NCI-H146 treated with DMSO at 0.1 percent for 48 hours (cell line): ENCODE data around the gene SRPK2.
"Not testable (repeated sequence)": the region's sequence is repeated elsewhere in the genome, so short reads cannot be mapped to it uniquely, and the experiment has no call there.

Experiments
- DNase-seq: peaks from one replicate; lab custom pipeline; 2025; ENCODE audit not compliant: unreplicated experiment; lab: John Stamatoyannopoulos, UW

The SRPK2 gene

GRCh38 chr7:105377903-105378302, 10.8 kb downstream of the SRPK2 start:
- no peak for DNase-seq

GRCh38 chr7:105376908-105377533, 11.7 kb downstream of the SRPK2 start:
- DNase-seq, result no peak

GRCh38 chr7:105369944-105370343, 18.8 kb downstream of the SRPK2 start:
- DNase-seq, result no peak

DNA sequence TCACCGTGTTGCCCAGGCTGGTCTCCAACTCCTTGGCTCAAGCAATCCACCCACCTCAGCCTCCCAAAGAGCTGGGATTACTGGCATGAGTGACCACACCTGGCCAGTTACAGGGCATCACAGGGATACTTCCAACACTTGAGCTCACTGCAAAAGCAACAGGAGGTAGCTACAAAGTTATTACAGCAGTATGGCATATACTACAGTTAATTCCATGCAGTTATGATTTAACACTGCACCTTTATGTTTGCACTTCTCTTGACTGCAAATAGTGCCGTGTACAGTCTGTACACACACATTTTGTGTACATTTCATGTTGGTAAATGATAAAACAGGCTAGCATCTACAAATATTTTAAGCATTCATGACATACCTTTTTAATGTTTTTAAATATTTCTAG, 21.3 kb downstream of the SRPK2 start:
- no peak for DNase-seq

GRCh38 chr7:105365541-105366534, 22.9 kb downstream of the SRPK2 start:
- DNase-seq, result no peak

DNA sequence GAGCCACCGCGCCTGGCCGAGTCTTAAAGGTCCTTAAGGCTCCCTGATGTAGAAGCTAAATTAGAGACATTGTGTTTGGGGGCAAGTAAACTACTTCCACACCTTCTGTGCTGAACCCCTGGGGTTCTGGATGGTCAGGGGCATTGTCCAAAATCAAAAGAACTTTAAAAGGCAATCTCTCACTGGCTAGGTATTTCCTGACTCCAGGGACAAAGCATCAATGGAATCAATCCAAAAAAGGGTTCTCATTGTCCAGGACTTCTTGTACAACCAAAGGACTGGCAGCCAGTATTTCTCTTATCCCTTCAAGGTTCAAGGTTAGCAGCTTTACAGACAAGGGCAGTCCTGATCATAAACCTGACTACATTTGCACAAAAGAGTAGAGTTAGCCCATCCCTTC, 24.0 kb downstream of the SRPK2 start:
- no peak for DNase-seq

- DNase-seq, result not testable (repeated sequence)
Measured at GRCh38 chr7:105363657-105364056, 25.1 kb downstream of the SRPK2 start.

GRCh38 chr7:105362685-105363084, 26.0 kb downstream of the SRPK2 start:
- not testable (repeated sequence) for DNase-seq

GRCh38 chr7:105361995-105362394, 26.7 kb downstream of the SRPK2 start:
- not testable (repeated sequence) for DNase-seq

GRCh38 chr7:105360149-105360548, 28.6 kb downstream of the SRPK2 start:
- not testable (repeated sequence) for DNase-seq

DNA sequence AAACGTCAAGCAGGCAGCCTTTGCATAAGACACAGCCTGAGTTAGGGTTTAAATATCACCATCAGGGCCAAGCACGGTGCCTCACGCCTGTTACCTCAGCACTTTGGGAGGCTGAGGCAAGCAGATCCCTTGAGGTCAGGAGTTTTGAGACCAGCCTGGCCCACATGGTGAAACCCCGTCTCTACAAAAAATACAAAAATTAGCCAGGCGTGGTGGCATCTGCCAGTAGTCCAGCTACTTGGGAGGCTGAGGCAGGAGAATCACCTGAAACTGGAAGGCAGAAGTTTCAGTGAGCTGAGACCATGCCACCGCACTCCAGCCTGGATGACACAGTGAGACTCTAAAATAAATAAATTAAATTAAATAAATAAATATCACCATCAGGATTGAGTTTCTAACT, 33.0 kb downstream of the SRPK2 start:
- DNase-seq, result no peak

DNA sequence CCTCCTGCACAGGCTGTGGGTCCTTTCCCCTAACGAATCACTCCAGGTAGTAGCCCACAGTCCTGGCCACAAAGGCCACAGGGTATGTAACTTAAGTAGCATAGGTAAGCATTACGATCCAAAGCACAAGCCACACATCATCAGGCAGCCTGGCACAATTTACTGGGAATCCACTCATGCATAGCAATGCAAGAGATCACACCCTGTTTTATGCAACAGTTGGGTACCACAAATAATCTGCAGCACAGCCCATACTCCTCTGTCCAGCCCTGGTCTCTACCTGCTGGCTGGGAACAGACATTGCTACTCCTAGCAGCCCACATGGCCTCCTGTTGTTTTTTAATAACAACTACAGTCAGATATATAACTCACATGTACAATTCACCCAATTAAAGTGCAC, 34.3 kb downstream of the SRPK2 start:
- DNase-seq, result no peak

GRCh38 chr7:105353752-105354328, 34.9 kb downstream of the SRPK2 start:
- DNase-seq, result no peak

- DNase-seq, result no peak
Measured at GRCh38 chr7:105352901-105353668, 35.6 kb downstream of the SRPK2 start.

DNA sequence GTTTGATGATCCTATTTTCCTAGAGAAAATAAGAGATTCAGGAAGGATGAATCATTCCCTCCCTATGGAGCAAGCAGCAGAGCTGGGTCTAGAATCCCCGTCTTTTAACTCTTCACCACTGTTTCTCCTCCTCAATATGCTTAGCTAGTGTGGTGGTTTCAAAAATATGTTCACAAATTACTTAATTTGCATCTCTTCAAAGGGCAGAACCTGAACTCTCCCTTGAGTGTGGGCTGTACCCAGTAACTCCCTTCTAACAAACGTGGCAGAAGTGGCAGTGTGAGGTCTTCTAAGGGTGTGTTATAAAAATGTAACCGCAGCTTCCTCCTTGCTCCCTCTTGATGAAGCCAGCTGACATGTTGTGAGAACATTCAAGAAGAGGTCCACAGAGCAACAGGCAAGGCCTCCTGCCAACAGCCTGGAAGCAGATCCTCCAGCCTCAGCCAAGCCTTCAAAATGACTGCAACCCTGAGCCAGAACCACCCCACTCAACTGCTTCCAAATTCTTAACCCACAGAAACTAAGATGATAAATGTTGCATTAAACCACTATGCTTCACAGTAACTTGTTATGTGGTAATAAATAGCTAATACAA, 36.6 kb downstream of the SRPK2 start:
- DNase-seq, result no peak

DNA sequence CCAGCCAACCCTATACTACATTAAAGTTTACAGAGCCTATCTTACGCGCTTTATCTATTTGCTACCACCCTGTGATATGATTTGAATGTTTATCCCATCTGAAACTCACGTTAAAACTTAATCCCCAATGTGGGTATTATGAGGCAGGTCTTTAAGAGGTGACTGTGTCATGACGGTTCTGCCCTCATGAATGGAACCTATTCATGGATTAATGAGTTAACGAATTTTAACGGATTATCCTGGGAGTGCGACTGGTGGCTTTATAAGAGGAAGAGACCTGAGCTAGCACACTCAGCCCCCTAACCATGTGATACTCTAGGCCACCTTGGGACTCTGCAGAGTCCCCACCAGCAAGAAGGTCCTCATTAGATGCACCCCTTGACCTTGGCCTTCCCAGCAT, 37.8 kb downstream of the SRPK2 start:
- DNase-seq, result no peak

GRCh38 chr7:105348177-105348576, 40.5 kb downstream of the SRPK2 start:
- DNase-seq, result not testable (repeated sequence)

DNA sequence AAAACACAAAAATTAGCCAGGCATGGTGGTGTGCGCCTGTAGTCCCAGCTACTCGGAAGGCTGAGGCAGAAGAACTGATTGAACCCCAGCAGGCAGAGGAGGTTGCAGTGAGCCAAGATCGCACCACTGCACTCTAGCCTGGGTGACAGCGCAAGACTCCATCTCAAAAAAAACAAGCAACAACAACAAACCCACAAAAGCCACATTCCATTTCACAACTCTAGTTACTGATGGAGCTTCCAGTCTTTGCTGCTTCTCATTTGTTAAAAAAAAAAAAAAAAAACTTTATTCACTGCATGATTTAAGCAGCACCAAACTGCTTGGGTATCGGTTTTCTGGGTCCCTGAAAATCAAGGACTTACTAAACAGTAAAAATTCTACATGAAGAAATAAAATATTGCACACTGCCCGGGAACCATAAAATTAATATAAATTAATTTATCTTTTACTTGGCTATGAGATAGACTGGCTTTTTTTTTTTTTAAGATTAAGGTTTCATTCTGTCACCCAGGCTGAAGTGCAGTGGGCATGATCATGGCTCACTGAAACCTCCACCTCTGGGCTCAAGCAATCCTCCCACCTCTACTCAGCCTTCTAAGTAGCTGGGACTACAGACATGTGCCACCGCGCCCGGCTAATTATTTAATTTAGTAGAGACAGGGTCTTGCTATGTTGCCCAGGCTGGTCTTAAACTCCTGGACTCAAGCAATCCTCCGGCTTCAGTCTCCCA, 42.0 kb downstream of the SRPK2 start:
- DNase-seq, result no peak

GRCh38 chr7:105346138-105346537, 42.6 kb downstream of the SRPK2 start:
- no peak for DNase-seq

- DNase-seq, result no peak
Measured at GRCh38 chr7:105345725-105346124, 43.0 kb downstream of the SRPK2 start.
